HG03025 (cell line): ENCODE measurements around the gene CTSF.
"Not testable (repeated sequence)": the region's sequence is repeated elsewhere in the genome, so short reads cannot be mapped to it uniquely, and the experiment has no call there.

Experiments
- ATAC-seq: cut with Tn5 transposase; IDR thresholded peaks from one replicate; pipeline ENCODE4 v1.9.1; 2021; ENCODE audit warnings: mild to moderate bottlenecking, moderate library complexity; ENCODE audit not compliant: unreplicated experiment, low FRiP score

The CTSF gene

DNA sequence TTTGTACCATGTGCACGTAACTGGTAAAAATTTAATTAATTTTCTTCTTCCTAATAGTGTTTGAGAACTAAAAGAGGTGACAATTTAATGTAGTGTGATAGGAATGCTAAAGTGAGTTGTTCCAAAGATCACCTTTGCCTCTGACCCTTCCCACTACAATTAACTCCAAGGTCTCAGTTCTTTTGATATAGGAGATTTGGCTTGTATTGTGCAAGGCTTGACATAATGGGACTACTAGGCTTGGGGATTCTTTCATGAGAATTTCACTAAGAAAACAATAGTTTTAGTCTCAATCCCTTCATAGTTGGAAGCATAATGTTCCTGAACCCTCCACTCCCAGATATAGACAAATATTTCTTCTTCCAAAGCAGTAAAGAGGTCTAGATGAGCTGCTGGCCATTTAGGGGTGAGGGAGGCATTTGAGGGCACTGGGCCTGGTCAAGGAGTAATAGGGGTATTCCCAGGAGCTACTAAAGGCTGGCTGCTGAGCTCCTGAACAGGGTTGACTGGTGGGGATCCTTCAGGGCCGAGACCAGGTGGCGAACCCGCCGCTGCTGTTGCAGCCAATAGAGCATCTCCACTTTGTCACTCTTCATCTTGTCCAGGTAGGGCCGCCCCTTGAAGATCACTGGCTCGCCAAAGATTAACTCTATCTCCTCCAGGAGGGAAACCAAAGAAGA lies 21.7 kb upstream of the CTSF start:
- no peak for ATAC-seq

DNA sequence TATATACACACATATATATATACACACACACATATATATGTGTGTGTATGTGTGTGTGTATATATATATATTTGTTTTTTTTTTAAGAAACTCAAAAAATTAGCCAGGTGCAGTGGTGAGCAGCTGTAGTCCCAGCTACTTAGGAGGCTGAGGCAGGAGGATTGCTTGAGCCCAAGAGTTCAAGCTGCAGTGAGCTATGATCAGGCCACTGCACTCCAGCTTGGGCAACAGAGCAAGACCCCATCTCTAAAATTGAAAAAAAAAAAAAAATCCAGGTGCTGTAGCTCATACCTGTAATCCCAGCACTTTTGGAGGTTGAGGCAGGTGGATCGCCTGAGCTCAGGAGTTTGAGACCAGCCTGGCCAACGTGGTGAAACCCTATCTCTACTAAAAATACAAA lies 20.9 kb upstream of the CTSF start:
- ATAC-seq: not testable (repeated sequence)

DNA sequence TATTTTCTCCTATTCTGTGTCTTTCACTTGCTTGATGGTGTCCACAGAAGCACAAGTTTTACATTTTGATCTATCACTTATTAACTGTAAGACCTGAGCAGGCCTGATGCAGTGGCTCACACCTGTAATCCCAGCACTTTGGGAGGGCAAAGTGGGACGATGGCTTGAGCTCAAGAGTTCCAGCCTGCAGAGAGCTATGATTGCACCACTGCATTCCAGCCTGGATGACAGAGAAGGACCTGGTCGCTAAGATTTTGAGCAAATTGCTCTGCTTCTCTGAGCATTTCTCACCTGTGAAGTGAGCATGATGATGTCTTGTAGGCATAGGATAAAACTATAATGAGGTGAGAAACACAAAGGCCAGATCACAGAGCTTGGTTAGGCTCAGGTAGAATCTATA lies 17.7 kb upstream of the CTSF start:
- ATAC-seq: no peak

DNA sequence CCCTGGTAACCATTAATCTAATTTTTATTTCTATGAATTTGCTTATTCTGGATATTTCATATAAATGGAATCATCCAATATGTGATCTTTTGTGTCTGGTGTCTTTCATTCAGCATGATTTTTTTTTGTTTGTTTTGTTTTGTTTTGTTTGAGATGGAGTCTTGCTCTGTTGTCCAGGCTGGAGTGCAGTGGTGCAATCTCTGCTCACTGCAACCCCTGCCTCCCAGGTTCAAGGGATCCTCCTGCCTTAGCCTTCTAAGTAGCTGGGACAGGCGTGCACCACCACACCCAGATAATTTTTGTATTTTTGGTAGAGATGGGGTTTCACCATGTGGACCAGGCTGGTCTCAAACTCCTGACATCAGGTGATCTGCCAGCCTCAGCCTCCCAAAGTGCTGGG lies 17.0 kb upstream of the CTSF start:
- ATAC-seq: not testable (repeated sequence)

DNA sequence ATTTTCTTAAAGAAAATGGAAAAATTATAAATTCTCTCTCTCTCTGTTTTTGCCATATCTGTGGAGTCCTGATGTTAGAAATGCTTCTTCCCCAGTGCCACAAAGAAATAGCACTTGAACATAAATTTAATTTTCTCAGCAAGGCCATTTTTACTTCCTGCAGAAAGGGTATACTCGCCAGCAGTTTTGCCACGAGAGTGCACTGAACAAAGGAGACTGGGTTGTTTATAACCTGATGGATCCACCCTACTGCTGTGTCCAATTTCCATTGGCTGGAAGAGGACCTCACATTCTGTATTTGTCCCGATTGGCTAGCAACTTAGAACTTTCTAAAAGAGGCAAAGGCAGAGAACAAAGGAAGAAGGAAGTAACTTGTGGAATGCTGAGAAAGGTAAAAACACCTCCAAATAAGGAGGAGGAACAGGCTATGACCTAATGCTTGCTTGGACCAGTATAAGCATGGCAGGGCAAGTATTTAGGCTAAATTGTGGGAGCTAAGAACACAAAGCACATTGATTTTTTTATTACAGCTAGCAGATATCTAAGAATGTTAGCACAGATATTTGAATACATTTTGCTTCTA lies 14.2 kb upstream of the CTSF start:
- ATAC-seq: not testable (repeated sequence)

DNA sequence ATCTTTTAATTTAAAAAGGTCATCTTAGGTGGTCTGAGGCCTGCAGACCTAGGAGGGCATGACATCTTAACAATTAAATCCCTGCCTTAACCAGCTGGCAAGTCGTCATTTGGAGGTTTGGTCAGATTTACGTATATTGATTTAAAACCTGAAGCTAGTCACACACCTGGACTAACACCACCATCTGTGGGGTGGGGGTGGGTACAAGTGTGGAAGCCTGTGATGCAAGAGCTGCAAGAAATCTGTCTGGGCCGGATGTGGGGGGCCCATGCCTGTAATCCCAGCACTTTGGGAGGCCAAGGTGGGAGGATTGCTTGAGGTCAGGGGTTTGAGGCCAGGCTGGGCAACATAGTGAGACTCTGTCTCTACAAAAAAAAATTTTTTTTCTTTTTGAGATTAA lies 12.9 kb upstream of the CTSF start:
- no peak for ATAC-seq

DNA sequence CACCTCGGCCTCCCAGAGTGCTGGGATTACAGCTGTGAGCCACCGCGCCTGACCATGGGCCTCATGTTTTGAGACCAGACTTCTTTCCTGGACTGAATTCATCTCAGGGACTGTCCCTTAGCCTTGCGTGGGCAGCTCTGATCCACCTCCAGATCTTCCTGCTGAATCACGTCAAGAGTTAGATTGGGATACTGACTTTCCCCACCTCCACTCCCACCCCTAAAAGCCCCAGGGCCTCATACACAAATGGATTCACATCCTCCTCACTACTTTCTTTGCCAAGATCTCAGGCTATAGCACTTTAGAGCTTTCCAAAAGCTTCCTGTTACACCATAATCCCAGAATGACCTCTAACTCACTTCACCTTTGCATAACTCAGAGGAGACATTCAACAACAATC lies 12.4 kb upstream of the CTSF start:
- no peak for ATAC-seq

DNA sequence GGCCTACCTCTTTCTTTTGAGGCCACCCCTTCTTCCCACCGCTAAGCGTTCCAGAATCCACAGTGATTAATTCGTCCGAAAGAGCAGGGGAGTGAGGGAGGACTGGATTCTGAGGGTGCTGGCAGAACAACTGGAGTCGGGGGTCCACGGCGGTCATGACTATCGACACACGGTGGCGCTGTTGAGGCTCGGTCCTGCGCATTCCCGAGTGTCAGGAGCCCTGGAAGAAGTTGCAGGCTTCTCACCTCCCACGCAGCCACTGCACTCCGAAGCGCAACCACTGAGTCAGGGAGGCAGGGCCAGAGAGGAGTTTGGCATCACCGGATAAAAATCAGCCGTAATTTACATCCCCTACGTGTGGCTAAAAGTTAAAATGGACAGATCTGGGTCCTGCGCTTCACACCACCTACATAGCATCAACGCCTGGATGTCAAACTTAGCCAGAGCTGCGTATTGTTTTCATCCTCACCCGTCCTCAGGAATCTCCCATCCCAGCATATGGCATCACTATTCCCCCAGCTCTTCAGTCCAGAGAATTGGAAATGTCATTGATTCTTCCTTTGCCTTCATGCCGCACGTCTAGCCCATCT lies 10.7 kb upstream of the CTSF start:
- ATAC-seq: no peak

DNA sequence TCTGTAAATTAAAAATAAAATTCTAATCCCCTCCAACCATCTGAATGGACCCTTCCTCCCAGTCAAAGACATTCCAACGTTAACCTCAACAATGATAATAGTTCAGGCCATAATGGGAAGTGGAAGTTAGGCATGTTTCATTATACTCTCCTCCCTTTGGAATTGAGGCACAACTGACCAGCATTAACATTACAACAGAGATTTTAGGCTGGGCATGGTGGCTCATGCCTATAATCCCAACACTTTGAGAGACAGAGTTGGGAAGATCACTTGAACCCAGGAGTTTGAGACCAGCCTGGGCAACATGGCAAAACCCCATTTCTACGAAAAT lies 2.4 kb upstream of the CTSF start:
- ATAC-seq: no peak

DNA sequence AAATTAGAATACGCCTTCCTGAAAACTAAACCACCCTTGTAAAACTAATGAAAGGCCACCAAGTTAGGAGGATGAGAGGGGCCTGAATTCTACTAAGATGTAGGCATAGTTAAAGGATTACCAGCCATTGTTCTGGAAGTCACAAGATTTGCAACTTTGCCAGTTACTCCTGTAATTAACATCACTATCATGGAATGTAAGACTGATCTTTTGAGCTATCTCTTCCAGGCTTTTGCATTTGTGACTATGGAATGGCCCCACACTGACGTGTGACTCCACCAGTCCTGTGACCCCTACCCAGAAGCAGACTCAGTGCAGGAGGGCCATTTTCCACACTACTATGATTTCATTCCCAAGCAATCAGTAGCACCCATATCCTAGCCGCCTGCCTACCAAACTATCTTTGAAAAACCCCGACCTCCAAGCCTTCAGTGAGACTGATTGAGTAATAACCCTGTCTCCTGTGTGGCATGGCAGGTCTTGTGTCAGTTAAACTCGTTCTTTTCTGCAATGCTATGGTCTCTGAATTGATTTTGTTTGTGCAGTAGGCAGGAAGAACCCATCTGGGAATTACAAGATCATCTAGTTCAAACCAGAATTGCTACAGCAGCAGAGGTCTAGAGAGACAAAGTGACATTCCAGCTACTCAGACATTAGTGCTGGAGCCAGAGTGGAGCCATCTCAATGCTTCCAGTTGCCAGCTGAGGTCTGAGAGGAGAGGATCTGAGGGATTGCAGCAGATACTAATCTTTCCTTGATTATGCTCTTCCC lies 1.9 kb upstream of the CTSF start:
- no peak for ATAC-seq

DNA sequence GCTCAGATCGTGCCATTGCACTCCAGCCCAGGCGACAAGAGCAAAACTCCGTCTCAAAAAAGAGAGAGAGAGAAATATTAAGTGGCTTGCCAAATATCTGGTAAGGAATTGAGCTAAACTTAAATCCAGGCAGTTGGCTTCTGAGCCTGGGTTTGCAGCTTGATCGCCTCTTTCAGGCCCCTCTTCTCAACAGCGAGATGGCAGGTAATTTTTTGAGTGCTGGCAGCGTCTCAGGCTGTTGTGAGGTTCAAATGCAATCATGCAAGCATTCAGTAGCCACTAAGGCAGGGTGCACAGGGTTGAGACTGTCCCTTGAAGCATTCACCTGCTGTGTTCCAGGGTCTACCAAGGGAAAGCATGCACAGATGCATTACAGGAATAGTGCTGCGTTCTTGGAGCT lies 670 bp upstream of the CTSF start:
- ATAC-seq: no peak

DNA sequence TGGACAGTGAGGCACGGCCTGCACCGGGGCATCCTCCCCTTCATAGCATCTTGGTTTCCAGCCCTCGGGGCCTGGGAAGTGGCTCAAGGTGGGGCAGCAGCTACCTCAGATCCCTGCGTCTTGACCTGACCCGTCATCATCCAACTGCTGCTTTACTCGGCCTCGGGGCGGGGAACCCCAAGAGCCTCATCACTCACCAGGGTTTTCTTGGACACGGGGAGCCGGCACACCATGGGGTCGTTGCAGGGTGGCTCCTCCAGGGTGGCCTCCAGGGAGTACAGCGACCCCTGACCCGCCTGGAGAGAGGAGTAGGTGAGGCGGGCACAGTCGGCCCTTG lies 651 bp downstream of the CTSF start:
- ATAC-seq: no peak

DNA sequence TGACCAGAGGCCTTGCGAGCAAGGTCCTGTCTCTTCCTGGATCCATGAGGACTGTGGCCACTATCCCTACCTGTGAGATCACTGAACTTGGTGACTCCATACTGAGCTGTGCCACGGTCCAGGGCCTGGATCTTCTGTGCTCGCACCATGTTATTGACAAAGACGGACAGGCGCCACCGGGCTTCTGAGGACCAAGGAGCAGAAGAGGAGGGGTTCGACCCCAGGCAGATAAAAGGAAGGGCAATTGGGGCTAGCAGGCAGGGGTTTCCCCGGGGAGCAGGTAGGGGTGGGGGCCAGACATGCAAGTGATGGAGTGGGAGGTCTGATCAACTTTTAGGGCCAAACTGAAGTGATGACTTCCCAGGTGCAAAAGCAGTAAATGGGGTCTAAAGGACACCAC lies 2.2 kb downstream of the CTSF start:
- no peak for ATAC-seq

DNA sequence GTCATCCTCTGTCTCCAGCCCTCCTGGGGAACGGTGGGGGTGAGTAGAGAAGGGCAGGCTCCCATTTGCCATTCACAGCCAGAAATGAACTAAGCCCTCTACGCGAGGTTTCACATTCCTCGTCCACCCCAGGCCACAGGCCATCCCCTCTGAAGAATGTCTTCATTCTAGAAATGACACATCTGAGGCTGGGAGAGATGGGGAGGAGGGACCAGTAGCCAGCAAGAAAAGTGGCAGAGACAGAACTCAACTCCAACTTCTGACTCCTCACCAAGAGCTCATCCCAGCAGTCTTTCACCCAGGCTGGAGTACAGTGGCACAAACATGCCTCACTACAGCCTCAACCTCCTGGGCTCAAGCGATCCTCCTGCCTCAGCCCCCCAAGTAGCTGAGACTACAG lies 3.4 kb downstream of the CTSF start:
- no peak for ATAC-seq

DNA sequence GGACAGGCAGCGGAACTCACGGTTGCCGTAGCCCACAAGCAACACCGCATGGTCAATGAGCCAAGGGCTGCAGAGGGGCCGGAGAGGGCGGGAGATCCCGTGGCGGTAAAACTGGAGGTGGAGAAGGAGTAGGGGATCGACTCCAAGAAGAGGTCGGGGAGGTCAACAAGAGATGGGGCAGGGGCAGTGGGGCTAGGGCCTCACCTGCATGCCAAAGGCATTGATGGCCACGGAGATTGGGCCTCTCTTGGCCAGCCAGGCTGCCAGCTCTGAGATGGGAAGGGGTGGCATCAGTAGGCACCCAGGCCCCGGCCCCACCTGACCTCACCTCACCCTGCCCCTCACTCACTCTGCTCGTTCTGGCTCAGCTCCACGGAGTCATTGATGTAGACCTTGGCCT lies 3.9 kb downstream of the CTSF start:
- no peak for ATAC-seq

DNA sequence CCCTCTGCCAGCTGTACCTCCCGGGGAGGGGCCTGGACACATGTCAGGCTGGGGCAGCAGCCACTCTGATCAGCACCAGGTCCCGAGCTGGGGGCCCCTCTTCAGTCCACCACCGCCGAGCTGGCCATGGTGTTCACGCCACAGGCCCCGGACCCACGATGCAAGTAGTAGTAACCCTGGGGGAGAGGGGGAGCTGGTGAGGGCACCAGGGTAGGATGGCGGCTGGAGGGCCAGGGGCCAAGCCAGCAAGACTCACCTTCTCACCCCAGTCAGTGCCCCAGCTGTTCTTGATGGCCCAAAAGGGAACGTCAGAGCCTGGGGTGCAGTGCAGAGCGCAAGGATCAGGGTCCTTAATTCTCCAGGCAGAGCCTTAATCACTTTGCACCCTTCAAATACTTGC lies 4.6 kb downstream of the CTSF start:
- ATAC-seq: no peak

DNA sequence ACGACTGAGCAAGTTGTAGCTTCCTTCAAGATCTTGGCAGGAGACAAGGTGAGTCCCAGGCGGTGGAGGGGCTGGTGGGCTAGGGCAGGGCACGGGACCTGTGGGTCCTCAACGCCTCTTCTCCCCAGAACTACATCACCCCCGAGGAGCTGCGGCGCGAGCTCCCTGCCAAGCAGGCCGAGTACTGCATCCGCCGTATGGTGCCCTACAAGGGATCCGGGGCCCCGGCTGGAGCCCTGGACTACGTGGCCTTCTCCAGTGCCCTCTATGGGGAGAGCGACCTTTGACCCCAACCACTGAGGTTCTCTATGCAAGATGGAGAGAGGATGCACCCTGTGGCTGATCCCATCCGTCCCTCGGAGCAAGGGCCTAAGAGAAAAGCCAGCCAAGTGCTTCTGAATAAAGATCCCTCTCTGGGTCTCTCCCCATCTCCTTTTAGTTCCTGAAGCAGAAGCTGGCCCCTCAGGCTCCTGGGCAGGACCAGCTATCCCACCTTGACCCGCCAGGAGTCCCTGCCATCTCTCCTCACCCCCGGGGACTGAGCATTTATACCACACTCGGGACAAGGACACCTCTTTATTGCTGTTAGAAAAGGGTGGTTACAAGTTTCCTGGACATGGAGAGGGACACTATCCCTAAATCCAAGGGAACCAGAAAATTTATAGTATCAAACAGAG lies 5.4 kb downstream of the CTSF start:
- no peak for ATAC-seq

DNA sequence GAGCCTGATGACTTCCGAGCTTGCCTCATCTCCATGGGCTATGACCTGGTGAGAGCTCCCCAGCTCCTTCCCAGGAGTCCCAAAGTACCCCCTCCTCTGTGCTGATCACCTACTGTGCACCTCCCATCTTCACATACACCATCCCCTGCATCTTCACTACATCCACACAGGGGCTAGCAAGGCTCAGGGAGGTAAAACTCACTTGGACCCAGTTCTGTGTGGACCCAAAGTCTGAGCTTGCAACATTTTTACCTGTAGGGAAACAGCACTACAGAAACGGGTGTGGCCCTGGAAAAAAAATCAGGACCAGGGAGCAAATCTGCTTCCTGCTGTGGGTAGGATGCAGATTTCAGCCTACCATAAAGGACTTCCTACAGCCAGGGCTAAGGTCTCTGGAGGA lies 6.1 kb downstream of the CTSF start:
- no peak for ATAC-seq

DNA sequence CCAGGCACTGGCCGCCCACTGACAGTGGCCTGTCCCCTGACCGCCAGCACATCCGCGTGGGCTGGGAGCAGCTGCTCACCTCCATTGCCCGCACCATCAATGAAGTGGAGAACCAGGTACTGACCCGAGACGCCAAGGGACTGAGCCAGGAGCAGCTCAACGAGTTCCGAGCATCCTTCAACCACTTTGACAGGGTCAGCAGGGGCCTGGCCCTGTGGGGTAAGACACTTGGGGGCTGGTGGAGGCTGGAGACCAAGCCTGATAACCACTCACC lies 6.5 kb downstream of the CTSF start:
- no peak for ATAC-seq

DNA sequence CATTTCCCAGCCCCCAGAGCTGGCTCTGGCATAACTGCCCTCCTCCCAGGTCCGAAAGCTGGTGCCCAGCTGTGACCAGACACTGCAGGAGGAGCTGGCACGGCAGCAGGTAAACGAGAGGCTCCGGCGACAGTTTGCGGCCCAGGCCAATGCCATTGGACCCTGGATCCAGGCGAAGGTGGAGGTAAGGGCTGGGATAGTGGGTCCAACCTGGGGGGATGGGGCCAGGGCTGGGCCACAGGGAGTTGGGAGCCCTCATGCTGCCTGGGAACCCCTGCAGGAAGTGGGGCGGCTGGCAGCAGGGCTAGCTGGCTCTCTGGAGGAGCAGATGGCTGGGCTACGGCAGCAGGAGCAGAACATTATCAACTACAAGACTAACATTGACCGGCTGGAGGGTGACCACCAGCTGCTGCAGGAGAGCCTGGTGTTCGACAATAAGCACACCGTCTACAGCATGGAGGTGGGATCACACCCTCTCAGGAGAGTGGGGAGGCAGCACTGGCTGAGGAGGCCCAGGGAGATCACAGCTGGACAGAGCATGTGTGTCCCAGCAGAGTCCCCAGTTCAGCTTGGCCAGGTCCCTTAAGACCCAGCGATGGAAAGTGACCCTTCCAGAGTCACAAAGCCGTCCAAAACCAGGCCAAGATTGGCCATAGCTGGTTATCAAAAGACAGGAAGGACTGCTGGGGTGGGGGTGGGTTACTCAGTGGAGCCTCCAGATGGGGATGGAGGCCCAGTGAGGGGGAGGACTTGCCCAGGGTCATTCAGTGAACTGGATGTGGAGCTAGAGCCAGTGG lies 7.0 kb downstream of the CTSF start:
- ATAC-seq: no peak
